GM19035 (cell line): ENCODE measurements around the gene MEN1.

Experiments
- ATAC-seq: cut with Tn5 transposase; IDR thresholded peaks from one replicate; pipeline ENCODE4 v1.9.1; 2021; ENCODE audit not compliant: unreplicated experiment

Gene MEN1

GRCh38 chr11:64765851-64766665 is 44.3 kb downstream of the MEN1 start:
- no peak for ATAC-seq

DNA sequence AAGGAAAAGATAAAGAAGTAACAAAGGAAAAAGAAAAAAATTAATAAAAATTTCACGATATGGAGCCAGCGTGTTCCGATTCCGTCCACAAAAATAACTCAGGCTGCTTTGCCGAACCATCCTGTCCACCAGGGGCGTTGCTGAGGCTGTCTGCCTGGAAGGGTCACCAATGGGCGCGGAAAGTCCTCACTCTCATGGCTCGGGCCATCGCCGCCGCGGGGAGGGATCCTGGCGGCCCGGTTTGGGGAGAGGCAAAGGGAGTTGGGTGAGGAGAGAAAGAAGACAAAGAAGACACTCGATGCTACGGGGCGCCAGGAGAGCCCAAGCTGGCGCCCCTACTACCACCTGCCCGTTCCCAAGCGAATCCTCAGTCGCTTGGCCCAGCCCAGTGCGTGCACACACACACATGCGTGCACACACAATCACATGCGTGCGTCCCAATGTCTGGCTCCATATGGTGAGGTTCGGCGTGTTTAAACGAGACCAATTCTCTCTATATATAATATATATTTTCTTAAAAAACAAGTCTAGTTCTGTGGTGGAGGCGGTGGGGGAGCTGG is 45.0 kb downstream of the MEN1 start:
- ATAC-seq, result no peak

- no peak for ATAC-seq
Measured at GRCh38 chr11:64764753-64765152, 45.6 kb downstream of the MEN1 start.

DNA sequence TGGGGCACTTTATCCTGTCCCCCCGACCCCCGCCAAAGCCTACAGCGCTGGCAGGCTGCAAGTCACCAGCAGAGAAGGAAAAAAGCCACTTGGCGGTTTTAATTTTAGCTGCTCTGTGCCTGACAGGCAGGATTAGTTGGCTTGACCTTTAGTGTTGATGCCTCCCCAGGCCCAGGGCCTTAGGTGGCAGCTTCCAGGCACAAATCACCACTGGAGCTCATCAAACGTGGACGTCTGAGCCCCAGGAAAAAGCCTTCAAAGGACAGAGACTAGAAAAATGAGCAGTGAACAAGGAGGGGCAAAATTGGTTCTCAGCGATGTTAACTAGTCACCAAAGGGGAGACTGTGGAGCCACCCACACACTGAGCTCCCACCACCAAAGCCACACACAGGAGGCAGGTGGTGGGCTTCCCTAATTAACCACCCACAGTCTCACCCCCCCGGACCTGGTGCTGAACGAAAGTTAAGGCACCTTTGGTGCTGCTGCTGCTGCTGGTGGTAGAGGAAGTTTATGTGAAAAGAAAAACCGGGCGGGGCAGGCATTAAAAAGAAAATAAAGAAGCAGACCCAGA is 46.2 kb downstream of the MEN1 start:
- ATAC-seq, result no peak

- no peak for ATAC-seq
Measured at GRCh38 chr11:64763526-64764039, 46.8 kb downstream of the MEN1 start.

- ATAC-seq, result no peak
Measured at GRCh38 chr11:64762674-64763525, 47.5 kb downstream of the MEN1 start.

DNA sequence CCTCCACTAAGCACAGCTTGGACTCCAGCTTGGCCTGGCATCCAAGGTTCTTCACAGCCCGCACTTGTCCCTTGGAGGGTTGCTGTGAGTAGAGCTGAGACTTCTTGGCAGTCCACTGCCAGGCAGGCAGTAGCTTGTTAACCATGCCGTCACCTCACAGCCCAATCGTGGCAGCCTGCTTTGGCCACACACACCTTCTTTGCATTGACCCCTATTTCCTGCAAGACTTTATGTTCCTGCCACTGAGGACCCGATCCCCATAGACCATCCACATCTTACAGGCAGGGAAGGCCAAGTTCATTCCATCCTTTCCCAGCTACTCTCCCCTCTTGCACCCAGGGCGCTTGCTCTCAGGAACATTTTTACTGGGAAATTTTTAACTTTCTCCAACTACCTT is 48.1 kb downstream of the MEN1 start:
- ATAC-seq, result no peak

GRCh38 chr11:64760759-64761420 is 49.5 kb downstream of the MEN1 start:
- no peak for ATAC-seq

DNA sequence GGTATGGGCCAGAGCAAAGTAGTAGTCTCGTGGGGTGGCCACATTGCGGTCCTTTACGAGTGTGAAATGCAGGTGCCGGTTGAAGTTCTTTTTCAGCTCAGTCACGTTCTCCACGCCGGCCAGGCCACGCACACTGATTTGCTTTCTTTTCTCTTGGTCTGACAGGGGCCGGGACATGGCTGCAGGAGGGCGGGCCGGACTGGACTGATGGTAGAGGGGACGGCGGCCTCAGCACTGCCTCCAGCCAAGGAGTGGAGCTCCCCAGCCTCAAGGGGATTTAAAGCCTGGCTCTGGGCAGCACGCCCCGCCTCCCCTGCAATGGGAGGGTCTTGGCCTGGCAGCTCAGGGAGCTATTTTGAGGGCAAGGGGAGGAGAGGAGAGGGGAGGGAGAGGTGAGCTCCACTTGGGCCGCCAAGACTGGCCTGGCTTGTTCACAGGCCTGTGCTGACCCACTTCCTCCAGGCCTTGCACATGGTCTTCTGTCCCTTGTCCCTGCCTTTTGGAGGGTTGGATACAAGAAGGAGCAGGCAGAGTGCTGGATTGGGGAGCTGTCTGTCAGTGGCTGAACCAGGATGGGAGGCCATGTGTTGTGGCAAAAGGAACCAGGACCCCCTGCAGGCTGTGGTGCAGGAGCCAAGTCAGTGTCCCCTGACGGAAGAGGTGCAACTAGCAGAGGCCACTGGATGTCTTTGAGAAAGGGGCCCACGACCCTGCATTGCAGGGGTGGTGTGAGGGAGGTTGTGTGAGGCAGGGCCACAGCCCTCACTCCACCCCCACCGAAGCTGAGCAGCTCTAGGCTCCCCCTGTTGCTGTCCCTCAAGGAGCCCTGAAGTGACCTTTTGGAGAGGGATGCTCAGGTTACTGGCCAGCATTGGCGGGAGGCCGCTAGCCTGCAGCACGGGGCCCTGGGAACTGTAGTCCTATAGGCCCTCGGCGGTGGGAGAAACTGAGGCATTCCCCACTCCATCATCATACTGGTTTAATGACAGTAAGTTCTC is 50.3 kb downstream of the MEN1 start, which contains the start of gene PYGM:
Gene PYGM, minus strand, starts transcription at position 253 of the 998 bp plus-strand sequence. Its CDS starts 76 bp downstream, at position 177.
- ATAC-seq, result no peak

GRCh38 chr11:64759131-64759721 is 51.1 kb downstream of the MEN1 start:
- ATAC-seq, result no peak

GRCh38 chr11:64758330-64759079 is 51.8 kb downstream of the MEN1 start:
- ATAC-seq, result no peak

DNA sequence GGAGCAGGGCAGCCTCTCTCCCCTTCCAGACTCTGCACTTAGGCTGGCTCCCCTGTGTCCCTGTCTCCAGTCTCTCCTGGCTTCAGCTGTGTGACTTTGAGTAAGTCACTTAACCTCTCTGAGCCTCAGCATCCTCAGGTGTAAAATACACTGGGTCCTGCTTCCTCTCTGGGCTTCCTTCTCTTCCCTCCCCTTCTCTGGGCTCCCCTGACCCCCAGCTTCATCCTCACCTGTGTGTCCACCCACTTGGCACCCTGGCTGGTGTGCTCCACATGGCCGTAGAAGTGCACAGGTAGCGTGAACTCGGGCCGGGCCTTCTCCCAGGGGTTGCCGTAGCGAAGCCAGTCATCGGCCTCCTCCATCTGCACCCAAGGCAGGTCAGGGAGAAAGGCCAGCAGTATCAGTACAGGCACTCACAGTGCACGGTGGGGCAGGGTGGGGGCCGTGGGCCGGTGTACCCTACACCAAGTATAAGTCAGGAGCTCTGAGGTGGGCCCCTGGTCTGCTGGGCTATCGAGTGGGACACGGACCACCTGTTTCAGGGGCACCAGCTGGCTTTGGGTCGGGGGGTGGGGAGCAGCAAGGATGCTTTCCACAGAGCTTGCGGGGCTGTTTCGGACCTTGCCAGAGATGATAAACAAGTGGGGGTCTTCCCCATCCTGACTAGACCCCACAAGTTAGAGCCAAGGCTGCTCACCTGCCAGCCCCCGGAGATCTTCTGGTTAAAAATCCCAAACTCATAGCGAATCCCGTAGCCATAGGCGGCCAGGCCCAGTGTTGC is 52.6 kb downstream of the MEN1 start:
- ATAC-seq, result no peak

- ATAC-seq, result no peak
Measured at GRCh38 chr11:64755681-64756361, 54.5 kb downstream of the MEN1 start.

- no peak for ATAC-seq
Measured at GRCh38 chr11:64754919-64755662, 55.3 kb downstream of the MEN1 start.

DNA sequence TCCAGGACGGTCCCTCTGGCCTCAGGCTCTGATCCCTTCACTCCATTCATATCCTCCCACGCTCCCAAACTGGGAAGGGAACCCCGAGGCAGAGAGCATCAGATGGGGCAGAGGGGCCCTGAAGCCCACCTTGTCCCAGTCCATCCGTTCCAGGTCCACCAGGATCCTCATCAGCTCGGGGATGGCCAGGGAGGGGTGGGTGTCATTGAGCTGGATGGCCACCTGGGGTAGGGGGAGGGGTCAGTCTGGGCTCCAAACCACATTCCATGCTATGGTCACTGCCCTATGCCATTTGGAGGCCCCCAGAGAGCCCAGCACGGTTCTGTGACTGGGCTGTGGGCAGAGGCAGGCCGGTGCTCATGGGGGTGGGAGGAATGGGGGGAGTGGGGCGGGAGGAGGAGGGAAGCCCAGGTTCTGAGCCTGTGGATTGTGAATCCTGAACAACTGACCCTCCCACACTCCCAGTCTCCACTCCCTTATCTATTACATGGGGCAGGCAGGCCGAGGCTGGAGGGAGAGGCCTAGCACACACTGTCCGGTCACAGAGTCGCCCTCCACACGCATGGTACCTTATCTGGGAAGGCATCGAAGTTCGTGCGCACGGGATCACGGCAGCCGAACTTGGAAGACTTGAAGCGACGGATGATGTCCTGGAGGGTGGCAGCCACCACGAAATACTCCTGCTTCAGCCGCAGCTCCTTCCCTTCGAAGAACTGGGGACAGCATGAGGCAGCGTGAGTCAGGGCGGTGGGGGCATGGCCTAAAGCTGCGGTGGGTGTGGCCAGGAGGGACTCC is 56.0 kb downstream of the MEN1 start:
- ATAC-seq, result no peak
